B cell (primary cell): ENCODE measurements around the gene METTL26. TPM values are rescaled to one million over a fixed set of nuclear protein-coding genes. Genes with fewer than 3 reads are reported as not detected.

Source experiments
- ATAC-seq: fragments of 200-7000 bp; cut with Tn5 transposase; one replicate; pipeline ENCODE4 v1.10.0; 2021; ENCODE audit warnings: low read depth, mild to moderate bottlenecking, moderate number of reproducible peaks, moderate library complexity
- CTCF ChIA-PET: fragments of 350-600 bp; sonication (Branson Sonifier 250); formaldehyde crosslinking; loops from one replicate; lab custom pipeline; 2021; ENCODE audit warnings: antibody characterized with exemption, inconsistent platforms; lab: Charles Lee
- POLR2A ChIA-PET: fragments of 350-600 bp; sonication (Branson Sonifier 250); formaldehyde crosslinking; loops from one replicate; lab custom pipeline; 2021; ENCODE audit warnings: antibody characterized with exemption; lab: Charles Lee
- DNase-seq: peaks from one replicate; pipeline ENCODE4 v3.0.0; 2013
- H2AFZ ChIP-seq: 2 replicates; pipeline ENCODE4 v1.6.1; 2012; ENCODE audit warnings: mild to moderate bottlenecking, low read depth, low read length; ENCODE audit not compliant: insufficient read depth, poor library complexity, severe bottlenecking
- H3K27ac ChIP-seq, 2 donors: 1 replicate in 1 of 2; 2 replicates in 1 of 2; pipeline ENCODE4 v1.5.1; 2012 to 2013; ENCODE audit warnings: low read length in 2 of 2, mild to moderate bottlenecking in 2 of 2, moderate library complexity in 1 of 2
- H3K27me3 ChIP-seq, 4 experiments: fragments of 200-600 bp in 1 of 4; sonication (generic) in 1 of 4; replicated peaks in 1 of 4; 1 replicate in 2 of 4; 2 replicates in 2 of 4; pipeline versions ENCODE4 v1.6.1 to v1.7.0; 2013 to 2016; ENCODE audit warnings: low read length in 3 of 4, mild to moderate bottlenecking in 2 of 4, mixed read lengths in 1 of 4, moderate library complexity in 1 of 4; ENCODE audit not compliant: insufficient read depth in 4 of 4, control insufficient read depth in 3 of 4; ENCODE audit errors: control extremely low read depth in 1 of 4
- H3K36me3 ChIP-seq, 2 experiments: replicated peaks in 1 of 2; 1 replicate in 1 of 2; 2 replicates in 1 of 2; pipeline versions ENCODE4 v1.6.1 to v1.7.1; 2013; ENCODE audit warnings: low read length in 1 of 2; ENCODE audit not compliant: insufficient read depth in 2 of 2, control insufficient read depth in 1 of 2; ENCODE audit errors: control extremely low read depth in 1 of 2, extremely low read depth in 1 of 2
- H3K4me1 ChIP-seq, 2 donors: fragments of 200-600 bp in 1 of 2; sonication (generic) in 1 of 2; 1 replicate in 1 of 2; 2 replicates in 1 of 2; pipeline versions ENCODE4 v1.5.1 to v1.6.1; 2013 to 2017; ENCODE audit warnings: low read length in 2 of 2; ENCODE audit not compliant: control insufficient read depth in 2 of 2, insufficient read depth in 2 of 2
- H3K4me2 ChIP-seq: replicated peaks from 2 replicates; pipeline ENCODE3; 2012; ENCODE audit warnings: mild to moderate bottlenecking, low read depth, low read length; ENCODE audit not compliant: poor library complexity, severe bottlenecking
- H3K4me3 ChIP-seq, 5 experiments: fragments of 200-600 bp in 1 of 5; sonication (generic) in 1 of 5; 1 replicate in 3 of 5; 2 replicates in 2 of 5; pipeline versions ENCODE4 v1.5.1 to v1.7.0; 2011 to 2016; ENCODE audit warnings: low read length in 4 of 5, mild to moderate bottlenecking in 4 of 5, low read depth in 2 of 5, control low read depth in 1 of 5, moderate library complexity in 1 of 5; ENCODE audit not compliant: insufficient read depth in 1 of 5; ENCODE audit errors: control extremely low read depth in 1 of 5, extremely low read depth in 1 of 5
- H3K79me2 ChIP-seq: fragments of 200-600 bp; sonication (generic); one replicate; pipeline ENCODE4 v1.6.0; 2016; ENCODE audit warnings: low read length; ENCODE audit not compliant: control insufficient read depth, insufficient read depth
- H3K9ac ChIP-seq: fragments of 200-600 bp; sonication (generic); 2 replicates; pipeline ENCODE4 v1.6.1; 2017; ENCODE audit warnings: mild to moderate bottlenecking, low read length, moderate library complexity
- H3K9me3 ChIP-seq, 3 donors: one replicate each; pipeline versions ENCODE4 v1.6.1 to v1.7.1; 2013; ENCODE audit warnings: low read length in 2 of 3; ENCODE audit not compliant: control insufficient read depth in 2 of 3, insufficient read depth in 1 of 3; ENCODE audit errors: control extremely low read depth in 1 of 3
- H4K20me1 ChIP-seq: 2 replicates; pipeline ENCODE4 v1.6.0; 2012; ENCODE audit warnings: mild to moderate bottlenecking, low read length; ENCODE audit not compliant: insufficient read depth, control insufficient read depth, poor library complexity, severe bottlenecking
- H3K27ac Mint-ChIP-seq: one replicate; pipeline ENCODE4 v1.8.0; 2021; ENCODE audit warnings: mixed read lengths
- H3K27me3 Mint-ChIP-seq: one replicate; pipeline ENCODE4 v1.8.0; 2021; ENCODE audit warnings: mixed read lengths
- H3K4me1 Mint-ChIP-seq: one replicate; pipeline ENCODE4 v1.8.0; 2021; ENCODE audit warnings: mixed read lengths
- H3K4me3 Mint-ChIP-seq: one replicate; pipeline ENCODE4 v1.8.0; 2021; ENCODE audit warnings: mixed read lengths
- H3K9me3 Mint-ChIP-seq: one replicate; pipeline ENCODE4 v1.8.0; 2022; ENCODE audit warnings: mixed read lengths; ENCODE audit not compliant: insufficient read depth
- CTCF ChIP-seq: fragments of 200-600 bp; IDR thresholded peaks from one replicate; pipeline ENCODE4 v1.8.0; 2022; ENCODE audit warnings: antibody characterized with exemption, mild to moderate bottlenecking
- EZH2 ChIP-seq: IDR thresholded peaks from 2 replicates; pipeline ENCODE4 v1.6.1; 2012; ENCODE audit warnings: borderline replicate concordance, low read depth, mild to moderate bottlenecking, moderate library complexity, low read length; ENCODE audit not compliant: insufficient read depth, poor library complexity, severe bottlenecking
- WGBS: methylation state at CpG from one replicate; pipeline ENCODE4 v1.1.5; 2013; ENCODE audit warnings: missing lambda C conversion rate; ENCODE audit not compliant: insufficient coverage; 5-methylcytosine and 5-hydroxymethylcytosine counted together
- intact Hi-C: fragments of 100-400 bp; cut with micrococcal nuclease; formaldehyde crosslinking; loops from one replicate; pipeline ENCODE4 v1.10.0; 2022
- polyA plus RNA-seq: library from polyadenylated mRNA; depleted of rRNA; stranded (reverse); fragments of >200 nt; gene quantifications from 2 replicates; pipeline ENCODE4 v1.2.3, GENCODE V29; 2012
- total RNA-seq, 2 donors: library from RNA; stranded (reverse); fragments of 120-200 nt in 1 of 2; gene quantifications; 1 replicate in 1 of 2; 2 replicates in 1 of 2; pipeline versions ENCODE4 v1.2.3 to v1.2.4, GENCODE V29; 2013 to 2022

The METTL26 gene
- total and polyA plus RNA-seq, 2 donors (not counting 1 experiment from before 2014, with no cell fraction given), result 56.6 to 140 TPM

- H3K27me3 ChIP-seq, result peaks cover 0 to 25% (median 11%) of the 10 kb centered on the region in 4 experiments
- no peak within 1 kb of the TSS for H3K27ac Mint-ChIP-seq
- intact Hi-C loops, result loop anchor here (5.0 kb wide), 1 partner anchor 1002 kb away; the partner anchor contains the start of gene JPT2
- peaks cover 0 to 7% (median 0%) of the 10 kb centered on the region in 3 donors for H3K9me3 ChIP-seq
- 13% methylated on average over 72 of the region's 73 CpGs for WGBS
- TF ChIP-seq EZH2 (no peak), CTCF (no peak)
- peak within 1 kb of the TSS; percentile 41 for H3K4me3 Mint-ChIP-seq
- peaks cover 10 to 32% of the 10 kb centered on the region in 2 donors for H3K4me1 ChIP-seq
- H3K27ac ChIP-seq, result no peak within 1 kb of the TSS
- no peaks in the 10 kb centered on the region for H3K9me3 Mint-ChIP-seq
- ATAC-seq (no peak), DNase-seq (no peak)
- no peak within 1 kb of the TSS for H2AFZ ChIP-seq
- no peak within 1 kb of the TSS for H3K9ac ChIP-seq
- H3K4me2 ChIP-seq, result peak within 1 kb of the TSS; percentile 63
- CTCF ChIA-PET, result no interaction called here
- POLR2A ChIA-PET, result interaction anchor here (0.6 kb wide), 1 partner anchor 81 kb away, joined by 4 read pairs; no protein-coding TSS in a partner anchor
- peaks cover 23% of the 10 kb centered on the region for H3K4me1 Mint-ChIP-seq
- peaks cover 17% of the 10 kb centered on the region for H4K20me1 ChIP-seq
- no peak within 1 kb of the TSS for H3K4me3 ChIP-seq
- H3K27me3 Mint-ChIP-seq, result peaks cover 6% of the 10 kb centered on the region
- no peaks in the 10 kb centered on the region for H3K79me2 ChIP-seq
- peaks cover 0 to 25% of the 10 kb centered on the region in 2 experiments for H3K36me3 ChIP-seq
Measured at GRCh38 chr16:674968-675883, 39.1 kb upstream of the METTL26 start, which contains the start of gene RHBDL1. RHBDL1 (plus strand) TSS chr16:675671; CDS start chr16:675791, 120 bp downstream.
